HG03571 (cell line): ENCODE results near the gene ABI3BP.
A peak's percentile ranks its signal among the peaks of the same experiment; 100 is the strongest.

Experiments used
- ATAC-seq: cut with Tn5 transposase; IDR thresholded peaks from one replicate; pipeline ENCODE4 v1.9.1; 2021; ENCODE audit not compliant: unreplicated experiment

Gene ABI3BP

GRCh38 chr3:100777271-100777670, 215.9 kb downstream of the ABI3BP start:
- no peak for ATAC-seq

- ATAC-seq = no peak
Observed at GRCh38 chr3:100776746-100777145, 216.5 kb downstream of the ABI3BP start.

GRCh38 chr3:100776097-100776729, 217.0 kb downstream of the ABI3BP start:
- no peak for ATAC-seq

GRCh38 chr3:100775669-100776068, 217.6 kb downstream of the ABI3BP start:
- ATAC-seq = no peak

GRCh38 chr3:100775226-100775625, 218.0 kb downstream of the ABI3BP start:
- ATAC-seq = no peak

GRCh38 chr3:100769693-100770092, 223.5 kb downstream of the ABI3BP start:
- ATAC-seq = no peak

GRCh38 chr3:100766069-100766468, 227.2 kb downstream of the ABI3BP start:
- no peak for ATAC-seq

GRCh38 chr3:100765437-100765975, 227.7 kb downstream of the ABI3BP start:
- ATAC-seq = no peak

- ATAC-seq = no peak
Observed at GRCh38 chr3:100761951-100762350, 231.3 kb downstream of the ABI3BP start.

GRCh38 chr3:100761211-100761942, 231.8 kb downstream of the ABI3BP start:
- ATAC-seq = peak; percentile 61

GRCh38 chr3:100760377-100760776, 232.8 kb downstream of the ABI3BP start:
- no peak for ATAC-seq

GRCh38 chr3:100759950-100760349, 233.3 kb downstream of the ABI3BP start:
- no peak for ATAC-seq

GRCh38 chr3:100759159-100759558, 234.1 kb downstream of the ABI3BP start:
- ATAC-seq = no peak

- no peak for ATAC-seq
Observed at GRCh38 chr3:100756441-100756840, 236.8 kb downstream of the ABI3BP start.

- ATAC-seq = no peak
Observed at GRCh38 chr3:100754563-100755334, 238.5 kb downstream of the ABI3BP start.

GRCh38 chr3:100753846-100754245, 239.4 kb downstream of the ABI3BP start:
- no peak for ATAC-seq

GRCh38 chr3:100748967-100749366, 244.3 kb downstream of the ABI3BP start:
- no peak for ATAC-seq

GRCh38 chr3:100748220-100748619, 245.0 kb downstream of the ABI3BP start:
- ATAC-seq = no peak

GRCh38 chr3:100746092-100746491, 247.1 kb downstream of the ABI3BP start:
- ATAC-seq = no peak

- no peak for ATAC-seq
Observed at GRCh38 chr3:100745617-100746016, 247.6 kb downstream of the ABI3BP start.

- no peak for ATAC-seq
Observed at GRCh38 chr3:100744671-100745070, 248.6 kb downstream of the ABI3BP start.

- no peak for ATAC-seq
Observed at GRCh38 chr3:100743535-100743934, 249.7 kb downstream of the ABI3BP start.
